ENCODE data around the gene CD3E.

Gene CD3E

DNA sequence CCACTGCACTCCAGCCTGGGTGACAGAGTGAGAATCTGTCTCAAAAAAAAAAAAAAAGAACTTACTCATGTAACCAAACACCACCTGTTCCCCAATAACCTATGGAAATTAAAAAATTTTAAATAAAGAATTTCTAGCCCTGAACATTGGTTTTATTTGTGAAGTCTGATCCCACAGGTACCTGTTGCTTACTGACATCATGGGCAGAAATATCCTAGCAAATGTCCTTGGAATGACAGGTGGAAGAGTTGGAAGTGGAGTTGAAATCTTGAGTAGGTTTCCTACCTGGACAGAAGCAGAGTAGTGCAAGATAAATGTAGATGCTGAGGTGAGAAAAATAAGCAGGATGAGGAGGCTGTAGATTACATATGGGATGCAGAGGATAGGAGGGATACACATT lies 20.8 kb downstream of the CD3E start:
- no peak for DNase-seq (ENCODE audit: low spot score)

- DNase-seq (ENCODE audit: low spot score), result no peak
Observed at GRCh38 chr11:118328745-118329144, 24.2 kb downstream of the CD3E start.

DNA sequence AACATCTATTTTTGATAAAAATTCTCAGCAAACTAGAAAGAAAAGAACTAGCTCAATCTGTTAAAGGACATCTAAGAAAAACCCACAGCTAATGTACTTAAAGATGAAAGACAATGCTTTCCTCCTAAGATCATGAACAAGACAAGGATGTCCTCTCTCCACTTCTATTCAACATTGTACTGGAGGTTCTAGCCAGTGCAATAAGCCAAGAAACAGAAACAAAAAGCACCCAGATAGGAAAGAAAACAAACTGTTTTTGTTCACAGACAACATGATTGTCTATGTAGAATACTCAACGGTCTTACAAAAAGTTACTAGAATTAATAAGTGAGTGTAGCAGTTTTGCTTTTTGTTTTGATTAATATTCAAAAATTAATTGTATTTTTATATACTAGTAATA lies 30.2 kb downstream of the CD3E start:
- DNase-seq (ENCODE audit: low spot score), result no peak

DNA sequence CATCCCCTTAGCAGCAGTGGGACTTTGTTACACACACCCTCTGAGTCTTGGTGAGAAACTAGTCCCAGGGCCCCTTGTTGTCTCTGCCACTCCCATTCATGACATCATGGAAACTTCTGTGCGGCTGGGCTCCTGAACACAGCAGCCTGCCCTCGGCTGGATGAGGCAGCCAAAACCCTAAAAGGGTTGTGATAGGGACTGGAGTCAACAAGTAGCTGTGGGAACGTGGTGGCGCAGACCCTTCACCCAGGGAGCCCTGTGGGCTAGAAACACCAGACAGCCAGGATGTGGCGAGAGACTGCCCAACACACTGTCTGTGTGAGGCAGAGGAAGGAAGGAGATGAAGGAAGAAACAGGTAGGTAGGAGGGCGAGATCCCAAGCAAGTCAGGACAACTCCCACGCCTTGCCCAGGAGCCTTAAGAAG lies 34.1 kb downstream of the CD3E start:
- peak; percentile 18 for DNase-seq (ENCODE audit: low spot score)

DNA sequence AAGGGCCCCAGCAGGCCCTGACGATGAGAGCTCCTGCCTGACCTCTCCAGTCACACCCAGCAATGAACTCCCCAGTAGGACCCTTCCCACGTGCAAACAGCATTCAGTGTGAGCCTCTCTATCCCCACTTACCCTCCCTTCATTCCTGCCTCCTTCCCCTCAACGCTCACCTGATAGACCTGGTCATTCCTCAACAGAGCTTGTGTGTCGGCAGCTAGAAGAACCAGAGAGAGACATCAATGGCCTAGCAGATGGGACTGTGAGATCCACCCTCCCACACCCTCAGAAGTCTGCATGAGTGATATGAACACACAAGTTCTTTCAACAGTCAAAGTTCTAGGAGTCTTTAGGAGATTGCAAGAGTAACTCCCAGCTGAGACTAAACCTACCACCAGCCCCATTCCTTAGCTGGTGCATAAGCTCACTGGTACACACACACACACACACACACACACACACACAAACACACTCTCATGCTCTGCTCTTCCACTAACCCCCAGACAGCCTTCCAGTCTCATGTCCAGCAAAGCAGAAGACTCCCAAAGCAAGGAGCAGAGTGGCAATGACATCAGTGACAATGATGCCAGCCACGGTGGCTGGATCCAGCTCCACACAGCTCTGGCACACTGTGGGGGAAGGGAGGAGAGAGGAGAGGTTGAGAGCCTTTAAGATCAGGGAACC lies 34.9 kb downstream of the CD3E start:
- DNase-seq (ENCODE audit: low spot score), result no peak

GRCh38 chr11:118340449-118340848 lies 35.9 kb downstream of the CD3E start:
- DNase-seq (ENCODE audit: low spot score), result no peak

DNA sequence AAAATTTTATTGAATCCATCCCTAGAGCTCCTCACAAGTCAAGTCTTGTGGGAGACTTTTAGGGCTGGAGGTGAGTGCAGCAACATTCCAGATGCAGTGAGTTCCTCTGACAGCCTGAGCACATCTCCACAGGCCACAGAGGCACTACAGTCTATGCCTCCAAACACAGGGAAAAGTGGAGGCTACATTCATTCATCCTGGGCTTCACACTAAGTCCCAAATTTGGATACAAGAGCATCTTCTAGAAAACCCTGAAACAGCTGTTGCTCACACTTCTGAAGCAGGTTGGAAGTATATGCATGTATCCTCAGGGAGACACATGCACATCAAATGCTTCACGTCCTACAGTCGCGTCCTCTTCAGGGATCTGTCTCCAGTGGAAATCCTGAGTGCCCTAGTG lies 36.7 kb downstream of the CD3E start:
- DNase-seq (ENCODE audit: low spot score), result no peak

GRCh38 chr11:118341815-118342489 lies 37.4 kb downstream of the CD3E start:
- DNase-seq (ENCODE audit: low spot score), result no peak

DNA sequence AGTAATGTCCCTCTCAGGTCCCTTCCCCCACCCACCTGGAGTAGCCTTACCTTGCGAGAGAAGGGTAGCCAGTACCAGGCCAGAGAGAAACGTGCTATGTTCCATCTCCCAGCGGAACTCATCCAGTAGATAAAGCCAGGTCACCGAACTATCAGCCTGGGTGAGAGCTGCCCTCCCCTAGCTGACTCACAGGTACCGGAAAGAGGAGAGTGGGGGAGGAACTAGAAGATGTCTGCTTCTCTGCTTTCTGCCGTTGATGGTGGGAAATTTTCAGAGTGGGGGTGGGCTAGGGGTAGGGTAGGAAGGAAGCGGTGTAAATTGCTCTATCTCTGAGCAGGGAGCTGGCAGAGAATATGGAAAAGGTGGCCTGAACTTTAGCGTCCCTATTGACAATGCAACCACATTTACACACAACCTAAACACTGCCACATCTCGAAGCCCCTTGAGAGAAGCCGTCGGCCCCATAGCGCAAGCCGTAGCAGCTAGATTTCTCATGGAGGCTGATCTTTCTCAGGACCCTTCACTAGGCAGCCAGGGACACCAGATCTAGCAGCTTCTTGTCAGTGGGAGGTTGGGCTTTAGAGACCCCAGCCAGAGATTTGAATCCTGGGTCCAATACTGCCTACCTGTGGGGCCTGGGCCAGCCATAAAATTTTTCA lies 38.1 kb downstream of the CD3E start, which contains the start of gene CD3D:
Gene CD3D, minus strand, starts transcription at position 203 of the 659 bp plus-strand sequence. Its CDS starts 98 bp downstream, at position 105.
- no peak for DNase-seq (ENCODE audit: low spot score)

DNA sequence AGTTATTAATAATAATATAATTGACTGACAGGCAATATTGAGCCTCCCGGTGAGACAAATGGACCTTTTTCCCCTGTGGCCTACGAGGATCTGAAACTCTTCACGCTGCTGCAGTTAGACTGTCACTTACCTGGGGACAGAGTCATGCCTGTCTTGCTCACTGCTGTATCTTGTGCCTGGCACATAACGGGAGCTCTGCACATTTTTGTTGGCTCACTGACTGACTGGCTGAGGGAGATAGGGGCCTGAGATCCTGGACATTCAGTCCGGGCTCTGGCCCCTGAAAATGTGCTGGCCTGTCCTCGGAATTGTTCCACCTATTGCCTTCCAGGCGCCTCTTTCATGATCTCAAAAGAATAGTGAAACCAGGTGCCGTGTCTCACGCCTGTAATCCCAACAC lies 38.7 kb downstream of the CD3E start:
- DNase-seq (ENCODE audit: low spot score), result no peak

GRCh38 chr11:118343981-118344515 lies 39.5 kb downstream of the CD3E start, which contains the start of gene CD3G:
TSS of gene CD3G (plus strand) at chr11:118344344. CDS start at chr11:118344424, 80 bp downstream.
- DNase-seq (ENCODE audit: low spot score), result no peak

- DNase-seq (ENCODE audit: low spot score), result no peak
Observed at GRCh38 chr11:118349475-118349874, 44.9 kb downstream of the CD3E start.

- peak; percentile 4 for DNase-seq (ENCODE audit: low spot score)
Observed at GRCh38 chr11:118353084-118353710, 48.7 kb downstream of the CD3E start.

DNA sequence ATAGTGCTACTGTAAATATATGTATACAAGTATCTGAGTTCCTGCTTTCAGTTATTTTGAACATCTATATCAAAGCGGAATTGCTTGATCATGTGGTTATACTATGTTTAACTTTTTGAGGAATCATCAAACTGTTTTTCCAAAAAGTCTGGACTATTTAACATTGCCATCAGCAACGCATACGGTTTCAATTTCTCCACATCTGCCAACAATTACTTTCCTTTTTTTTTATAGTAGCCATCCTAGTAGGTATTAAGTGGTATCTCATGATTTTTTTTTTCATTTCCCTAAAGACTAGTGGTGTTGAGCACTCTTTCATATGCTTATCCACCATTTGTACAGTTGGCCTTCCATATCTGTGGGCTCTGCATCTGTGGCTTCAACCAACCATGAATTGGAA lies 53.5 kb downstream of the CD3E start:
- no peak for DNase-seq (ENCODE audit: low spot score)

DNA sequence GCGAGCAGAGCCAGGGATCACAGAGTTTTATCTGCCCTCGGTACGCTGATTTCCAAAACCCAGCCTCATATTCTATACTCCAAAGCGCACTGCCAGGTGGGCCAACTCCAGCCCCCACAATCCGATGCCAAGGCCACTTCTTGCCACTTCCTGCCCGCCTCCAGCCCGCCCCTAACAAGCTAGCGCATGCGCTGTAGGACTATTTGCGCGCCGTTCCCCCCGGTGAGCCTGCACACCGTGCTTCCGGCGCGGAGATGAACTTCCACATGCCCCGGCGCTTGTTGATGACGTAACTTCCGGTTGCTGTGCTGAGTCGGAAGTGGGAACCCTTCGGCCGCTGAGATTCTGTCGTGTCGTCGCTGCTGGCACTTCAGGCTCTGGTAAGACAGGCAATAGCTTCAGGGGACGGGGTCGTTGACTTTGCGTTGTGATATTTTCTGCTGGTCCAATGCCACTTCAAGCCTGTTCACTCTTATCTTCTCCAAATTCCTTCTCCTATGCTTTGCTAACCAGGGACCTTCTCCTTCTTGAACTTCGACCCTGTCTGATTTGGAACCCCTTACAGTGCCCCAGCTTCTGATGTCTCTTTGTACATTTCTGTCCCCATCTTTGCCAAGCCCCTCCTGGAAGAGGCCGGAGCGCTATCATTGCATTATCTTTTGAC lies 54.9 kb downstream of the CD3E start, which contains the start of gene UBE4A:
Gene UBE4A, plus strand, starts transcription at position 306 of the 664 bp plus-strand sequence. CDS start 5,481 bp downstream, outside the sequence.
- DNase-seq (ENCODE audit: low spot score), result peak; percentile 99

- DNase-seq (ENCODE audit: low spot score), result no peak
Observed at GRCh38 chr11:118364956-118365615, 60.6 kb downstream of the CD3E start.
